HG02981 (cell line): ENCODE results near the gene RMP24.

ENCODE experiments used
- ATAC-seq: cut with Tn5 transposase; IDR thresholded peaks from one replicate; pipeline ENCODE4 v1.9.1; 2021; ENCODE audit warnings: mild to moderate bottlenecking, moderate library complexity; ENCODE audit not compliant: unreplicated experiment

The RMP24 gene

DNA sequence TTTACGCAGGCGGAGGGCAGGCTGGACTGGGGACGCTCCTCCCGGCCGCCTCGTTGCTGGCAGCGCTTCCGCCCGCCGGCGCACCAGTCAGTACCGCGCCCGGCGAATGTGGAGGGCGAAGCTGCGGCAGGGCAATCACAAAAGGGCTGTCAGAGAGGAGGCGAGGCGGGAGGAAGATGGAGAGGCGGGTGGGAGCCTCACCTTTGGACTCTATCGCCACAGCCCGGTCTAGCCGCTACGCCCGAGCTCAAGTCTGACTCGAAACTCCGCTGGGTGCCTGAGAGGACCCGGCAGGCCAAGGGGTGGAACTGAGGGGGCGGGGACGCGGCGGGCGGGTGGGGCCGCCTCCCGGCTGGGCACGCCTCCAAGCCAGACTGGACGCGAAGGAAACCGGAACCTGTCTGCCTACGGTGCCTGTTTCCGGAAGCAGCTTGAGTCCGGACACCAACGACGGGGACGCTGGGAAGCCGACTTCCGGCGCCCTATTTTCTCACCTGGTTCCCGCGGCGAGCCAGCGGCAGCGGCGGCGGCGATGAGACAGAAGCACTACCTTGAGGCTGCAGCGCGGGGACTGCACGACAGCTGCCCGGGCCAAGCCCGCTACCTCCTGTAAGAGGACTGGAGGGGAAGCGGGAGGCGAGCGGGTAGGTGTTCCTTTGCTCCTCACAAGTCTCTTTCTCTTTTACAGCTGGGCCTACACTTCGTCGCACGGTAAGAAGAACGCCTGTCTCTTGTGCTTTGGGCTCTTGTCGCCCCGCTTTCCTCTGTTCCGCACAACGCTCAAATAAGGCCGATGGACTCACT is at the start of gene RMP24:
Gene RMP24 (plus strand): TSS at position 483 of the 804 bp plus-strand sequence.
- ATAC-seq, result peak; percentile 88

GRCh38 chr18:35923939-35924684 is 48.4 kb upstream of the RMP24 start:
- ATAC-seq, result no peak

GRCh38 chr18:35926884-35927283 is 45.6 kb upstream of the RMP24 start:
- no peak for ATAC-seq

DNA sequence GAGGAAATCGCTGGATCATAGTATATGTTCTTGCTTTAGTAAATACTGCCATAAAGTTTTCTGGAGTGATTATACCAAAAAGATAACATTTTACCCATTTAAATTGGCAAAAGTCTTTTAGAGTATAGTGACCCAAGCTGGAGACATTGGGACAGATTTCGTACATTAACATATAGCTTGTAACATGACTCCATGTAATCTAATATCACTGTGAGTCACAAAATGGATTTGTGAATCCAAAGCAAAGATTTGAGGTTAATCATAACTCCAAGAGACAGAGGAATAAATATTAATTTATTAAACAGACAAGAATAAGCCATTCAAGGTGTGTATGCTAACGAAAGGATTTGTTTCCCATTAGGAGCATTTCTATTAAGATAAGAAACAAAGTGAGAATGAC is 45.0 kb upstream of the RMP24 start:
- ATAC-seq, result no peak

DNA sequence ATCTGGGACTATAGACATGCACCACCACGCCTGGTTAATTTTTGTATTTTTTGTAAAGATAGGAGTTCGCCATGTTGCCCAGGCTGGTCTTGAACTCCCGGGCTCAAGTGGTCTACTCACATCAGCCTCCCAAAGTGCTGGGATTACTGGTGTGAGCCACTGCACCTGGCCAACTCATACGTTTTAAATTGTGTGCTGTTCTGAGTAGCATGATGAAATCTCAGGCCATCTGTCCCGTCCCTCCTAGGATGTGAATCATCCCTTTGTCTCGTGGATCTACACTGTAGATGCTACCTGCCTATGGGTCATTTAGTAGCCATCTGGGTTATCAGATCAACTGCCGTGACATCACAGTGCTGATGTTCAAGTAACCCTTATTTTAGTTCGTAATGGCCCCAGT is 38.5 kb upstream of the RMP24 start:
- ATAC-seq, result no peak

- no peak for ATAC-seq
Measured at GRCh38 chr18:35934891-35935290, 37.6 kb upstream of the RMP24 start.

GRCh38 chr18:35935805-35936204 is 36.7 kb upstream of the RMP24 start:
- ATAC-seq, result no peak

- no peak for ATAC-seq
Measured at GRCh38 chr18:35936951-35937350, 35.5 kb upstream of the RMP24 start.

- ATAC-seq, result no peak
Measured at GRCh38 chr18:35938158-35938557, 34.3 kb upstream of the RMP24 start.

DNA sequence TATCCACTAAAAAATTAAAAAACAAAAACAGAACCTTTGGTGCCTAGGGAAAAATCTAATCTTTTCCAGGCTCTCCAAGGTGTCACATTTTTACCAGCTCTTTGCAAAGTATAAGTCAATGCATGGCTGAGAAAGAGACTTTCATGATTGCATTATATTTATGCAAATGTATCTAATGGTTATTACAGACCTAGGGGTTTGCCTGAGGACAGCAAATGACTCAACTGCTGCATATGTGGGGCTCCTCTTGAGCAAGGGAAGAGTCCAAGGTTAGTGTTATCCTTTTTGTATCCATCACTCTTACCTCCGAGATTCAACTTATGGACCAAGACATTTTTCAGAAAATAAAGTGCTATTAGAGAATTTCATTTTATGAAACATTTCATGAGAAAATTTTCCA is 33.9 kb upstream of the RMP24 start:
- no peak for ATAC-seq

GRCh38 chr18:35939138-35939537 is 33.3 kb upstream of the RMP24 start:
- no peak for ATAC-seq

GRCh38 chr18:35941299-35941698 is 31.2 kb upstream of the RMP24 start:
- no peak for ATAC-seq

DNA sequence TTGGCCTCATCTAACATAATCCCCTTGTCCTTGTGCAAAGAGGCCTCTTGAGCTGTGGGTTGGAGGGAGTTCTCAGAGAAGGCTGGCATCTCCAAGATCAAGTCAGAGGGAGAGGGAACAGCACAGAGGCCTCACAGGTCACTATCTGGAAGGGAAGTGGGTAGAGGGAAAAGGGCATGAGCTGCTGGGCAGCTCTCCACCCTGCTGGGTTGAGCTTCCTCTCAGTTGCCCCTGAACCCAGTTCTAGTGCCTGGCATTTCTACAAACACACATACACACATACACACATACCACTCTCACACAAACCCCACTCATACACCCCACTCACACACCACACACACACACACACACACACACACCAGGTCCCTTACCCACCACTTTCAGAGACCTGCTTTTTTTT is 30.3 kb upstream of the RMP24 start:
- no peak for ATAC-seq

DNA sequence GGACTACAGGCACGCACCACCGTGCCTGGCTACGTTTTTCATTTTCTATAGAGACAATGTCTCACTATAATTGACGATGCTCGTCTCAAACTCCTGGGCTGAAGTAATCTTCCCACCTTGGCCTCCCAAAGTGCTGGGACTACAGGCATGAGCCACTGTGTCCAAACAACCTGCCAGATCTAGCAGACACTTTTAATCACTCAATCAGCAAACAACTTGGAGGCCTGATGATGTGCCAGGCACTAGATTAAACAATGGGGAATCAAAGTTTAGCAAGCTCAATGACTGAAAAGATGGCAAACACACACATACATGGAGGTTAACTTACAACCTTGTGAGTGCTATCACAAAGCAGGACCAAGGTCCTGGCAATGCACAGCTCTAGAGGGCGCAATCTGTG is 29.8 kb upstream of the RMP24 start:
- no peak for ATAC-seq

- ATAC-seq, result no peak
Measured at GRCh38 chr18:35948080-35948479, 24.4 kb upstream of the RMP24 start.

DNA sequence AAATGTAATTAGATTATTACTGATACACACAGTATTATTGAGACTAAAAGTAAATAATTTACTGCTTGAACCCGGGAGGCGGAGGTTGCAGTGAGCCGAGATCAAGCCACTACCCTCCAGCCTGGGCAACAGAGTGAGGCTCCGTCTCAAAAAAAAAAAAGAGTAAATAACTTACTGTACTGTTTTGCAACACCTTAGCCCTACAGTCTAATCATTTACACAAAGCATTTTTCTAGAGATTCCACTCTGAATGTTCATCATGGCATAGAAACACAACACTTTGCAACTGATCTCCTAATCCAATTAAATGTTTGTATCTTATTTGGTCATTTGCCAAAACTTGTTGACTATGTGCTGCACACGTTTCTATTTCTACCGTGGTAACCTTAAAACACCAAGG is 23.4 kb upstream of the RMP24 start:
- no peak for ATAC-seq

DNA sequence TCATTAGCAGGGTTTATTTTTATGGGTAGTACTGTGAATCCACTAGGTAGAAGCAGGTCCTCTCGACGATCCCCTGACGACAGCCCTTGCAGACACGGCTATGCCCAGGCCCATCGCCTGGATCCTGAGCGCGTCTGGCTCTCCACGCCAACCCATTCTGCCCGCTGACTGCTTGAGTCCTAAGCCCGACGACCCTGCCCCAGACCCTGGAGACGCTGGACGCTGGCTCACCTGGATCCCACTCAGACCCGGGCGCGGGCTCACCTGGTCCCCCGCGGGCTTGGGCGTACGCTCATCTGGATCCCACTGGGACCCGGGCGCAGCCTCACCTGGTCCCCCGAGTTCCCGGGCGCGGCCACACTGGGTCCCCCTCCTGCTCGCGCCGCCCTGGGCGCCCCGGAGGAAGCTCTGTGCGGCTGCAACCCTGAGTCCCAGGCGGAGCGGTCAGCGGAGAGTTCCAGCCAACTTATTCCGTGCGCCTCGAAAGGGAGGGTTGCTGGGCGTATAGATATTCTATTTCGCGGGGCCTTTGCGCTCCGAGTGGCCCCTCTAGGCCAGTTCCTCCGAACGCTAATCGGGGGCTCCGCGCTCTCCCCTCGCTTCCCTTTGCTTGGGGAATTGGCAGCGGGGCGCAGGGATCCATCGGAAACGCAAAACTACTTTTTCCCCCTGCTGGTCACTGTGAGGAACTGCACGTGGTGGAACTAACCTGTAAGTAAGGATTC is 22.4 kb upstream of the RMP24 start:
- ATAC-seq, result peak; percentile 67

- no peak for ATAC-seq
Measured at GRCh38 chr18:35950628-35950982, 21.9 kb upstream of the RMP24 start.

GRCh38 chr18:35953688-35954087 is 18.8 kb upstream of the RMP24 start:
- peak; percentile 64 for ATAC-seq

GRCh38 chr18:35956226-35956625 is 16.3 kb upstream of the RMP24 start:
- ATAC-seq, result no peak

- ATAC-seq, result no peak
Measured at GRCh38 chr18:35962320-35962719, 10.2 kb upstream of the RMP24 start.

DNA sequence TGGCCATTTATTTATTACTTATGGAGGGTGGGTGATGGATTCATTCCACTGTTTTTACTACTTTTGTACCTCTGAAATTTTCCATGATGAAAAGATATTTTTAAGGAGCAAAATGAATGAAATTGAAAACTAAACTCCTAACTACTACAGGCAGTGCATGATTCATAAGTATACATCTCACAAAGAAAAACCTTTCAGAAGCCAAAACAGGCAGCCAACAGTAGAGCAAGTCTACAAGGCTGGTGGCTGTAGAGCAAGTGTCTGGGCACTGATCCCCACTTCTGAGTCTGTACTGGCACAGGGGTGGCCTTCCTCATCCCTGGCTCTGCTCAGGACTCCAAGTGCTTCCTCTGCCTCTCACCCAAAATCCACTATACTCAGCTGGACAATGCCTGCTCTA is 8.2 kb upstream of the RMP24 start:
- no peak for ATAC-seq
